DND-41 (cell line): ENCODE measurements around the gene PRKAR1B.

Source experiments
- ATAC-seq: fragments of 200-7000 bp; cut with Tn5 transposase; 3 replicates; pipeline ENCODE4 v1.9.1; 2021; ENCODE audit warnings: low read depth; ENCODE audit not compliant: insufficient read depth
- DNase-seq: peaks from one replicate; pipeline ENCODE4 v3.0.0-alpha.2; 2020
- H2AFZ ChIP-seq: 2 replicates; pipeline ENCODE4 v1.6.0; 2012; ENCODE audit warnings: low read depth, low read length
- H3K27ac ChIP-seq: 2 replicates; pipeline ENCODE4 v1.5.1; 2012; ENCODE audit warnings: low read length, inconsistent platforms
- H3K27me3 ChIP-seq: fragments of 200-600 bp; sonication (generic); 2 replicates; pipeline ENCODE4 v1.6.0; 2012; ENCODE audit warnings: low read length, mild to moderate bottlenecking, inconsistent platforms; ENCODE audit not compliant: insufficient read depth, poor library complexity
- H3K36me3 ChIP-seq: 2 replicates; pipeline ENCODE4 v1.5.1; 2012; ENCODE audit warnings: low read length, inconsistent platforms; ENCODE audit not compliant: insufficient read depth
- H3K4me1 ChIP-seq: 2 replicates; pipeline ENCODE4 v1.5.1; 2012; ENCODE audit warnings: mild to moderate bottlenecking, low read length; ENCODE audit not compliant: insufficient read depth
- H3K4me2 ChIP-seq: 2 replicates; pipeline ENCODE4 v1.6.0; 2012; ENCODE audit warnings: mild to moderate bottlenecking, moderate library complexity, low read length, inconsistent platforms; ENCODE audit not compliant: insufficient read depth
- H3K4me3 ChIP-seq, 2 experiments: fragments of 200-600 bp in 1 of 2; shearing (Covaris generic) in 1 of 2; 2 replicates each; pipeline ENCODE4 v1.5.1; 2012 to 2016; ENCODE audit warnings: inconsistent platforms in 2 of 2, low read length in 2 of 2, mild to moderate bottlenecking in 2 of 2, low read depth in 1 of 2, moderate library complexity in 1 of 2
- H3K79me2 ChIP-seq: 2 replicates; pipeline ENCODE4 v1.6.0; 2012; ENCODE audit warnings: low read length, inconsistent platforms; ENCODE audit not compliant: insufficient read depth
- H3K9ac ChIP-seq: 2 replicates; pipeline ENCODE4 v1.6.0; 2012; ENCODE audit warnings: low read depth, mild to moderate bottlenecking, inconsistent platforms, low read length, moderate library complexity
- H3K9me3 ChIP-seq: 2 replicates; pipeline ENCODE4 v1.5.1; 2012; ENCODE audit warnings: low read length, moderate library complexity, mild to moderate bottlenecking, inconsistent platforms; ENCODE audit not compliant: insufficient read depth, severe bottlenecking
- H4K20me1 ChIP-seq: 2 replicates; pipeline ENCODE4 v1.6.0; 2012; ENCODE audit warnings: low read length; ENCODE audit not compliant: insufficient read depth
- EZH2 ChIP-seq: IDR thresholded peaks from 3 replicates; pipeline ENCODE4 v1.6.1; 2012; ENCODE audit warnings: borderline replicate concordance, low read depth, mild to moderate bottlenecking, moderate library complexity, low read length, inconsistent platforms; ENCODE audit not compliant: severe bottlenecking
- TF ChIP-seq, protein P1 (sequence below): IDR thresholded peaks from 2 replicates; pipeline ENCODE4 v1.5.1; 2012; ENCODE audit warnings: borderline replicate concordance, low read length, moderate library complexity, mild to moderate bottlenecking; ENCODE audit not compliant: poor library complexity, severe bottlenecking; ENCODE audit errors: extremely low read depth

The PRKAR1B gene

DNA sequence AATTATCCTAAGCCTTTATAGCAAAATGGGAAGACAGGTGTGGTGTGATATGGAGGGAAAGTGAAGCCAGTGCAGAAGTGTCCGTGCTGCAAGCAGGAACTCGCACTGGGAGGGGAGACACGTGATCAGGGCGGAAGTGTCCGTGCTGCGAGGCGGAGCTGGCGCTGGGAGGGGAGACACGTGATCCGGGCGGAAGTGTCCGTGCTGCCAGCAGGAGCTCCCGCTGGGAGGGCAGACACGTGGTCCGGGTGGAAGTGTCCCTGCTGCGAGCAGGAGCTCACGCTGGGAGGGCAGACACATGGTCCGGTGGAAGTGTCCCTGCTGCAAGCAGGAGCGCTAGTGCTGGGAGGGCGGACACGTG, 40.5 kb upstream of the PRKAR1B start:
- H3K79me2 ChIP-seq = no peaks in the 10 kb centered on the region
- H3K4me3 ChIP-seq = no peak overlapping the region
- ATAC-seq (no peak), DNase-seq (no peak)
- H2AFZ ChIP-seq = no peak overlapping the region
- no peaks in the 10 kb centered on the region for H3K9me3 ChIP-seq
- no peaks in the 10 kb centered on the region for H3K4me1 ChIP-seq
- H3K36me3 ChIP-seq = peaks cover 95% of the 10 kb centered on the region
- H3K4me2 ChIP-seq = no peak overlapping the region
- H3K27me3 ChIP-seq = no peaks in the 10 kb centered on the region
- H4K20me1 ChIP-seq = peaks cover 10% of the 10 kb centered on the region; the same call in 1 of the 2 replicates
- H3K9ac ChIP-seq = no peak overlapping the region
- no peak overlapping the region for H3K27ac ChIP-seq
- TF ChIP-seq, protein P1, sequence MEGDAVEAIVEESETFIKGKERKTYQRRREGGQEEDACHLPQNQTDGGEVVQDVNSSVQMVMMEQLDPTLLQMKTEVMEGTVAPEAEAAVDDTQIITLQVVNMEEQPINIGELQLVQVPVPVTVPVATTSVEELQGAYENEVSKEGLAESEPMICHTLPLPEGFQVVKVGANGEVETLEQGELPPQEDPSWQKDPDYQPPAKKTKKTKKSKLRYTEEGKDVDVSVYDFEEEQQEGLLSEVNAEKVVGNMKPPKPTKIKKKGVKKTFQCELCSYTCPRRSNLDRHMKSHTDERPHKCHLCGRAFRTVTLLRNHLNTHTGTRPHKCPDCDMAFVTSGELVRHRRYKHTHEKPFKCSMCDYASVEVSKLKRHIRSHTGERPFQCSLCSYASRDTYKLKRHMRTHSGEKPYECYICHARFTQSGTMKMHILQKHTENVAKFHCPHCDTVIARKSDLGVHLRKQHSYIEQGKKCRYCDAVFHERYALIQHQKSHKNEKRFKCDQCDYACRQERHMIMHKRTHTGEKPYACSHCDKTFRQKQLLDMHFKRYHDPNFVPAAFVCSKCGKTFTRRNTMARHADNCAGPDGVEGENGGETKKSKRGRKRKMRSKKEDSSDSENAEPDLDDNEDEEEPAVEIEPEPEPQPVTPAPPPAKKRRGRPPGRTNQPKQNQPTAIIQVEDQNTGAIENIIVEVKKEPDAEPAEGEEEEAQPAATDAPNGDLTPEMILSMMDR = no peak

DNA sequence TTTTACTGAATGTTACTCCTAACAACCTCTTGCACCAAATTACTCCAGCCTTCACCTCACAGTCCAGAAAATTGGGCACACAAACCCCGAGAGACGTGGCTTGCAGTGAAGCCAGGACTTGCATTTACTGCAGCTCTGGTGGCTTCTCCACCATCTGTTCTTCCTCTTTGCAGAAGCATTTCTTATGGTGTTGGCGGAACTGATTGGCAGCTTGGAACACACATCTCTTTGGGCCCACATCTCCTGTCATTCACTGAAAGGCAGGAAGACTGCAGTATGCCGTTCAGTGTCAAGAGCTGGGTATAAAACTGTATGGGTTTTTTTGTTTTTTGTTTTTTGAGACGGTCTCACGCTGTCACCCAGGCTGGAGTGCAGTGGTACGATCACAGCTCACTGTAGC, 38.3 kb upstream of the PRKAR1B start:
- Histone ChIP-seq H3K9ac (no peak overlapping the region), H3K27ac (no peak overlapping the region), H3K79me2 (no peaks in the 10 kb centered on the region), H3K4me3 (no peak overlapping the region), H4K20me1 (peaks cover 10% of the 10 kb centered on the region; the same call in 1 of the 2 replicates), H3K9me3 (no peaks in the 10 kb centered on the region), H2AFZ (no peak overlapping the region), H3K27me3 (no peaks in the 10 kb centered on the region), H3K4me1 (no peaks in the 10 kb centered on the region), H3K36me3 (peaks cover 94% of the 10 kb centered on the region), H3K4me2 (no peak overlapping the region)
- no peak for TF ChIP-seq EZH2
- TF ChIP-seq, protein P1 = no peak
- ATAC-seq (no peak), DNase-seq (no peak)

DNA sequence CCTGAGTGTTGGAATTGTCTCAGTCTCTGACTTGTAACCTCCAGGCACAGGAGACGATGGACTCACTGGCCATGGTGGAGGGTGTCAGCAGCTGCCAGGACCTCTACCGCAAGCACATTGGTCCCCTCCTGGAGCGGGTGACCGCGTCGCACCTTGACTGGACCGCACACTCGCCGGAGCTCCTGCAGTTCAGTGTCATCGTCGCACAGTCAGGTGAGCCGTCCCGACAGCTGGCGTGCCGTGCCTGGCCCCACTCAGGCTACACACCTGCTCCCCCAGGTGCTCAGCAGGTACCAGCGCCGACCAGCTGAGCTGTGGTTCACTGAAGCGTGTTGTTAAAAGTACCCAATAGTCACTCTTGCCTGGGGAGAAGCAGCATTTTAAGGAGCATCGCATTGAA, 36.7 kb upstream of the PRKAR1B start:
- no peak overlapping the region for H3K4me2 ChIP-seq
- H3K36me3 ChIP-seq = peaks cover 95% of the 10 kb centered on the region
- TF ChIP-seq, protein P1 = no peak
- TF ChIP-seq EZH2 = no peak
- ATAC-seq = no peak
- no peak overlapping the region for H2AFZ ChIP-seq
- peaks cover 10% of the 10 kb centered on the region; the same call in 1 of the 2 replicates for H4K20me1 ChIP-seq
- H3K4me1 ChIP-seq = no peaks in the 10 kb centered on the region
- no peak overlapping the region for H3K9ac ChIP-seq
- H3K27ac ChIP-seq = no peak overlapping the region
- H3K27me3 ChIP-seq = no peaks in the 10 kb centered on the region
- H3K4me3 ChIP-seq = no peak overlapping the region
- H3K9me3 ChIP-seq = no peaks in the 10 kb centered on the region
- no peak for DNase-seq
- no peaks in the 10 kb centered on the region for H3K79me2 ChIP-seq

DNA sequence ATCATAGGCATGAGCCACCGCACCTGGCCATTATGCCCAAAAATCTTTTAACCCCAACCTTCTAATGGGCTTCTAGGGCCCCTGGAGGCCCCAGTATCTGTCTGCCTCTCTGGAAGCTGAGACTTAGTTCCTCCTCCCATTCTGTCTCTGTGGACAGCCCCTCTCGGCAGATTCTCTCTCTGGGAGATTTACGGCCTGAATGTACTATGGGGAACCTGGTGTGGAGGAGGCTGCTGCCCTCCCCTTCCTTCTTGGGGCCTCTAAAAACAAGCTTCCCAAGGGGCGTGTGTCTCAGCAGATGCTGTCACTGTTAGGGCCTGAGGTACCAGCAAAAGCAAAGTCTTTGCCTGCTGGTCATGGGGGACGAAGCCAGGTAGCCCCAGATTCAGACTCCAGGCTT, 35.8 kb upstream of the PRKAR1B start:
- no peak for ATAC-seq
- H2AFZ ChIP-seq = no peak overlapping the region
- no peaks in the 10 kb centered on the region for H3K27me3 ChIP-seq
- no peak overlapping the region for H3K27ac ChIP-seq
- no peaks in the 10 kb centered on the region for H3K4me1 ChIP-seq
- no peak overlapping the region for H3K4me3 ChIP-seq
- H3K79me2 ChIP-seq = no peaks in the 10 kb centered on the region
- H3K9ac ChIP-seq = no peak overlapping the region
- no peak overlapping the region for H3K4me2 ChIP-seq
- H4K20me1 ChIP-seq = peaks cover 5% of the 10 kb centered on the region; the same call in 1 of the 2 replicates
- TF ChIP-seq, protein P1 = no peak
- no peak for TF ChIP-seq EZH2
- peaks cover 94% of the 10 kb centered on the region for H3K36me3 ChIP-seq
- H3K9me3 ChIP-seq = no peaks in the 10 kb centered on the region
- no peak for DNase-seq
